GM12801 (cell line): ENCODE data around the gene GABPA.

ENCODE experiments used
- TF ChIP-seq, protein P1 (sequence below): IDR thresholded peaks from one replicate; pipeline ENCODE4 v1.5.1; 2011; ENCODE audit warnings: control low read depth; ENCODE audit not compliant: insufficient read length; ENCODE audit errors: extremely low read depth

Gene GABPA

DNA sequence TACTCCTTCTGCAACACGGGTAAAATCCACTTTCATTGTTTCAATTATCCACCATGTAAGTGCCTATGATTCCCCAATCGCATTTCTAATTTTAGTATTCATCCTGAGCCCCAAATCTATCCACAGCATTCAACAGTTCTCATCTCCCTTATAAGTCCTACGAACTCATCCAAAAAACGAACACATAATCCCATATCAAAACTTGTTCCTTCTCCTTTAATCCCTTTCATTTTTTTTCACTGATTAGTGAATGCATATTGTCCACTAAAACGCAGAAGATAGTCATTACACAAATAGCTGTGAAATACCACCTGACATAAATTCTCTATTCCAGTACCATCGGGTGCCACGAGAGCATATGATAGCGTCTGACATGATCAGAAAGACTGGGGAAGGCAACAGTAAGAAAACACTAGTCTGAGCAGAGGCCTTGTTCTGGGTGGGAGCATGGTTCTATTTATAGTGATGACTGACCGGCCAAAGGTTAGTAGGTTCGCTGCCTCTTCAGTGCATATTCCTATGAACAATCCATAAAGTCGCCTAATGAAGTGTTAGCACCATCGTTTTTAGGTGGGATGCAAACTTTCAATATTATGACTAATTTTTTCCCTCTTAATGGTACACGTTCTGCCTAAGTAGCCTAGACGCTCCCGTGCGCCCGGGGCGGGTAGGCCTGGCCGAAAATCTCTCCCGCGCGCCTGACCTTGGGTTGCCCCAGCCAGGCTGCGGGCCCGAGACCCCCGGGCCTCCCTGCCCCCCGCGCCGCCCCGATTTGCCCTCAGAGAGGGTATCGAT, 716 bp upstream of the GABPA start:
- TF ChIP-seq, protein P1, sequence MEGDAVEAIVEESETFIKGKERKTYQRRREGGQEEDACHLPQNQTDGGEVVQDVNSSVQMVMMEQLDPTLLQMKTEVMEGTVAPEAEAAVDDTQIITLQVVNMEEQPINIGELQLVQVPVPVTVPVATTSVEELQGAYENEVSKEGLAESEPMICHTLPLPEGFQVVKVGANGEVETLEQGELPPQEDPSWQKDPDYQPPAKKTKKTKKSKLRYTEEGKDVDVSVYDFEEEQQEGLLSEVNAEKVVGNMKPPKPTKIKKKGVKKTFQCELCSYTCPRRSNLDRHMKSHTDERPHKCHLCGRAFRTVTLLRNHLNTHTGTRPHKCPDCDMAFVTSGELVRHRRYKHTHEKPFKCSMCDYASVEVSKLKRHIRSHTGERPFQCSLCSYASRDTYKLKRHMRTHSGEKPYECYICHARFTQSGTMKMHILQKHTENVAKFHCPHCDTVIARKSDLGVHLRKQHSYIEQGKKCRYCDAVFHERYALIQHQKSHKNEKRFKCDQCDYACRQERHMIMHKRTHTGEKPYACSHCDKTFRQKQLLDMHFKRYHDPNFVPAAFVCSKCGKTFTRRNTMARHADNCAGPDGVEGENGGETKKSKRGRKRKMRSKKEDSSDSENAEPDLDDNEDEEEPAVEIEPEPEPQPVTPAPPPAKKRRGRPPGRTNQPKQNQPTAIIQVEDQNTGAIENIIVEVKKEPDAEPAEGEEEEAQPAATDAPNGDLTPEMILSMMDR = no peak

DNA sequence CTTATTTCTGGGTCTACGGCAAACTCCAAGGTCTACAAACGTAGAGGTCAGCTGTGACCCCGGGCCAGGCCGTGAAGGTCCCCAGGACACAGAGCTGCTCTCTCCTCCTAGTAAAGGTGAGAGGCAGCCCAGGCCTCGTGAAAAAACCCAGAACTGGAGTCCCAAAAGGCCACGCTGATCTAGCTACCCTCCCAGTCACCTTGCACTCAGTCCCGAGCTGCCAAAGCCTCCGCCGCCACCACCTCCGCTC, 193 bp upstream of the GABPA start:
- TF ChIP-seq, protein P1 = no peak

DNA sequence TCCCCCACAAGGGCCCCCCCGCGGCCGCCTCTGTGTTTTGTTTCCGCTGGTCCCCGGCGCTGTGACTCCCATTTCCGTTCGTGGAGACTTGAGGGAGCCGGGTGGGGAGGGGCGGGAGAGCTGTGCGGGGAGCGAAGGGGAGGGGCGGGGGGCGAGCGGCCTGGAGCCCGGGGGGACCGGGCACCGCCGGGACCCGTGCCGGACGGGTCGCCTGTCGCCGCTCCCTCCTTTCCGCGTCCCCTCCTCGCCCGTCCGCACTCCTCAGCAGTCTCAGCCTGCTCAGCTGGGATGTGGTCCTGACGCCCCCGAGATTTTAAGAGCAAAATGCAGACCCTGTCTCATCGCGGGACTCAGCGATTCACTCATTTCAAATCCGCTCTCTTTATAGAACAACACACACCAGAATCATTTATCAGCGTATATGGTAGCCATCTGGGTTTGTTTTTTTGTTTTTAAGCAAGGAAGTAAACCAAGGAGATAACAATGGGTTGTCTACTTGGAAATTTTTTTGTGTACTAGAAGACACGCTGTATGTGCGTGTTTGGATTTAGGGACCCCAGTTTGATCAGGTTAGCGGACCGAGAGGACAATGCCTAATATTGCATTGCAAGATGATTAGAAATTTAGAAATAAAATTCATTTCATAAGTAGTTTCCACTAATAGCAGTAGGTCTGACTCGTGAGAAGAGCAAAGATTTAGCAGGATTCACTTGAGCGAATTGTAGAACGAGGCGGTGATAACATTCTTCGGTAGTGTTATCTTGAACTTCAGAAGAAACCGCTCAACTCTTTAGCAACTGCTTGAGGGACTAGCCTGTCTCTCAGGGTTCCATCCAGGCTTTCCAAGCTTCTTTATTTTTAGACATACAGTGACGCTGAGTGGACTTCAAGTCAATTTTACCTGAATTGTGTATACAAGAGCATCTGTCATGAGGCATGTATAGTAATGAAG, 1.1 kb downstream of the GABPA start:
- TF ChIP-seq, protein P1 = no peak

GRCh38 chr21:25737421-25737820, 2.6 kb downstream of the GABPA start:
- TF ChIP-seq, protein P1 = no peak

DNA sequence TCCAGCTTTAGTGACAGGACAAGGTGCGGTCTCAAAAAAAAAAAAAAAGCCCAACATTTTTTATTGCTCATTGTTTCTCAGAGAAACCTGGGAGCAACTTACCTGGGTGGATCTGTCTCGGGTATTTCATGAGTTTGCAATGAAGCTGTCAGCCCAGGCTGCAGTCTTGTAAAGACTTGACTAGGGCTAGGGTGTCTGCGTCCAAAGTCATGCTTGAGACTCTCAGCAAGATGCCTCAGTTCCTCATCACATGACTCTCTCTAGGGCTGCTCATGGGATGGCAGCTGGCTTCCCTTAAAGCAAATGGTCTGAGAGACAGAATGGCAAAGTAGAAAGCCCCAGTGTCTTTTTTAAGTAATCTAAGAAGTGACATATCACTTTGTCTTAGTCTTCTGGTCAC, 8.1 kb downstream of the GABPA start:
- TF ChIP-seq, protein P1 = no peak

GRCh38 chr21:25744854-25745253, 10.1 kb downstream of the GABPA start:
- TF ChIP-seq, protein P1 = no peak

- TF ChIP-seq, protein P1 = no peak
Measured at GRCh38 chr21:25750085-25750484, 15.3 kb downstream of the GABPA start.
